HG03469 (cell line): ENCODE measurements around the gene LHPP.

ENCODE experiments used
- ATAC-seq: cut with Tn5 transposase; IDR thresholded peaks from one replicate; pipeline ENCODE4 v1.9.1; 2021; ENCODE audit warnings: mild to moderate bottlenecking, moderate library complexity, moderate number of reproducible peaks; ENCODE audit not compliant: unreplicated experiment

Gene LHPP

DNA sequence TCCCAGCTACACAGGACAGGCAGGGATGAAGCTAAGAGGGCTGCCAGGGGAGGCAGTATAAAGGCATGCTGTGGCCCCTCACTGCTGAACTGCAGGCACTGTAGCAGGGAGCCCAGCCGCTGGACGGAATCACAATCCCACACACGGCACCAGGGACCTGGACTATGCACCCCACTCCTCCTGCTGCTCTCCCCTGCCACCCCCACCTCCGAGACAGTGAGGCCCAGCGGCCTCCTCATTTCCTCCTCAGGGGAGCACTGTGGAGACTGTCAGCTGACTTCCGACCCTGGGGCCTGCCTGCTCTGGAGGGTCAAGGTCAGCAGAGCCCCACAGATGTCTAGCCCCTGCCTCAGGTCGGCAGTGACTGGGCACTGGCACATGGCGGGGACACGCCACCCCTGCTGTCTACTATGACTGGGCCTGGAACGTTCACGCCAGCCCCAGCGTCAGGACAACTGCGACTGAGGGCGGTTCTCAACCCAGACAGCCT lies 189.8 kb downstream of the LHPP start:
- ATAC-seq = no peak

DNA sequence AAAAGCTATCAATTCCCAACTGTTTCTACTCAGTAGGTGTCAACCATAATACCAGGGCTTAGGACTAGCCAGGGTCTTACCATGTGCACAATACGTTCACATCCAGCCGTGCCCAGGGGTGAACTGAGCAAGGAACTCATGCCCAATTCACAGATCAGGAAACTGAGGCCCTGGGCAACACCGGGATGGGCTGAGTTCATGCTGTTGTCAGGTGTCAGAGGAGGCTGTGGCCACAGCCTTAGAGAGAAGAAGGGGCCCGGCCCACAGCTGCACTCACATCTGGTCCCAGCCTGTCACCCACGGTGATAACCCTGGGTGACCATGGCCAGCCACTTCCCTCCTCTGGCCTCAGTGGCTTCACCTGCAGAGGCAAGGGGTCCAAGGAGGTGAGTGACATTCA lies 190.6 kb downstream of the LHPP start:
- no peak for ATAC-seq

DNA sequence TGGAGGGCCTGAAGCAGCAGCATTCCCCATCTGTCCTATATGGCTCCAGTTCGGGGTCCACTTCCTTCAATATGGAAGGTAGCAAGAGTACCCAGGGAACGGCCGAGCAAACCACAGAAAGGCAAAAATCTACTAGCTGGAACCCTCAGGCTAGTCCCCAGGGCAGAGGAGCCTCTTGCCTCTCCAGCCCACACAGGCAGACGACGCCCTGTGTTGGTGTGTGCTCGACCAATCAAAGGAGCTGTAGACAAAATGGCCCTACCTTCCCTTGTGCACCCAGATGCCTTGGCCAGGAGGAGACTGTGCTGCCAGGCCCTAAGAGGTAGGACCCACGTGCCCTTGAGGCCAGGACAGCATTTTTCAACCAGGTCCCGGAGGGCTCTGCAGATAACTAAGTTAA lies 191.1 kb downstream of the LHPP start:
- no peak for ATAC-seq

DNA sequence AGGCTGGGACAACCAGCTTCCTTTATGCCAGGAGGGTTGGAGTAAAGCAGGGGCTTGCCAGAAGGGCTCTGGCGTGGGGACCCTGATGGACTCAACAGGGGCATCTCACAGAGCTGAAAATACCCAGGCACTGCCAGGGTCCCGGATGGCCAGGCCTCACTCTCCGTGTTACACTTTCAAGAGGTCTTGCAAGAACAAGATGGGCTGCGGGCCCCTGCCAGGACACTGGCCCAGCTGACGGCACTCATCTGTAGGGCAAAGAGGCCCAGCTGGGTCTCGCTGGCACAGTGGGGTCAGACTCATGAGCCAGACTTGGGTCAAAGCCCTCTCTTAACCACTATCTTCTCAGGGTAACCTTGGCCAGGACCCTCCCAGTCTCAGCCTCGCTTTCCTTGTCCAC lies 191.7 kb downstream of the LHPP start:
- ATAC-seq = no peak

DNA sequence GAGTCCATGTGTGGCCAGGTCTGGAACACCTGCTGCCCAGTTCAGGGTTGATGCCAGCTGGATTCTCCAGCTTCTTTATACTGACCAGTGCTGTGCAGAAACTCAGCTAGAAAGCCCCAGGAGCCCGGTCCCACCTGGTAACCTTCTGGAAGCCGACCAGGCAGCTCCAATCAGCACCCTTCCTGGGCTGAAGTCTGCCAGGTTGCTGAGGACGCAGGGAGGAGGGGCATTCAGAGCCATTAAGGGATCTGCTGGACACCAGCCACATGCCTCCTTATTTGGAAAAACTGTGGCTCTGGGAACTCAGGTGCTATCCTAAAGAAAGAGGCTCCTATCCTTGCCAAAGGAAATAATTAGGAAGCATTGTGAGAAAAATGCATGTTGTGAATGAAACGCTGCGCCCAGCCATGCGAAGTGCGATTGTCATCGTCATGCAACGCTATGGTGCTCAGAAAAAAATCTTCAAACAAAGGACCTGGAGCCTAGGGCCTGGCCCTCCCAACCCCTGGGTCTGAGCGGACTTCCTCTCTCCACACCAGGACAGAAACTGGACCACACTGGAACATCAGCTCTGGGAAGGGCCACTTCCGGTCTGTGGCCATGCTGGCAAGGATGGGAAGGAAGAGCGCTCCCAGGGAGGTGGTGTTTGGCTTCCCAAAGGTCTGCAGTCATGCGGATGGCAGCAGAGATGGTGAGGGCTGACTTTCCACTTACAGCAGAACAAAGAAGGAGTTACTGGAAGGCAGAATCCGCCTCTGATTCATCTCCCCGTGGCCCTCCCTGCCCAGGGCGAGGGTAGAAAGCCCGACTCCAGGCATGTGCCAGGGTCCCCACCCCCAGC lies 192.4 kb downstream of the LHPP start:
- ATAC-seq = no peak

DNA sequence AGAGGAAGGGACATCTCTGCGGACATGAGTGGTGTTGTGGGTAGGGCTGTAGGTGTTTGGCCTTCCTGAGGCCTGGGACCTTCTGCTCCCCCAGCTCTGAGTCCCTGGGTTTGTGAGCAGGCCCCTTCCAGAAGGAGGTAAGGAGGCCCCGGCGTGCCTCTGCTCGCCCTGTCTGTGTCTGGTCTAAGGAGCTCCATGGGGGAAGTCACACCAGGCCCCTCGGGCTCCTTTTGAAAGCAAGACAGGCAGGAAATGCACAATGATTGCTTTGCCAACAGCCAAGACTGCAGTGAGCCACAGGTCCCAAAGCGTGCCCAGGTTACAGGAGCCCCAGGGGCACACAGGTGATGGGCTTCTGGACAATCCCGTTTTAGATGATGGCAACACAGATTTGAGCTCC lies 193.1 kb downstream of the LHPP start:
- no peak for ATAC-seq

DNA sequence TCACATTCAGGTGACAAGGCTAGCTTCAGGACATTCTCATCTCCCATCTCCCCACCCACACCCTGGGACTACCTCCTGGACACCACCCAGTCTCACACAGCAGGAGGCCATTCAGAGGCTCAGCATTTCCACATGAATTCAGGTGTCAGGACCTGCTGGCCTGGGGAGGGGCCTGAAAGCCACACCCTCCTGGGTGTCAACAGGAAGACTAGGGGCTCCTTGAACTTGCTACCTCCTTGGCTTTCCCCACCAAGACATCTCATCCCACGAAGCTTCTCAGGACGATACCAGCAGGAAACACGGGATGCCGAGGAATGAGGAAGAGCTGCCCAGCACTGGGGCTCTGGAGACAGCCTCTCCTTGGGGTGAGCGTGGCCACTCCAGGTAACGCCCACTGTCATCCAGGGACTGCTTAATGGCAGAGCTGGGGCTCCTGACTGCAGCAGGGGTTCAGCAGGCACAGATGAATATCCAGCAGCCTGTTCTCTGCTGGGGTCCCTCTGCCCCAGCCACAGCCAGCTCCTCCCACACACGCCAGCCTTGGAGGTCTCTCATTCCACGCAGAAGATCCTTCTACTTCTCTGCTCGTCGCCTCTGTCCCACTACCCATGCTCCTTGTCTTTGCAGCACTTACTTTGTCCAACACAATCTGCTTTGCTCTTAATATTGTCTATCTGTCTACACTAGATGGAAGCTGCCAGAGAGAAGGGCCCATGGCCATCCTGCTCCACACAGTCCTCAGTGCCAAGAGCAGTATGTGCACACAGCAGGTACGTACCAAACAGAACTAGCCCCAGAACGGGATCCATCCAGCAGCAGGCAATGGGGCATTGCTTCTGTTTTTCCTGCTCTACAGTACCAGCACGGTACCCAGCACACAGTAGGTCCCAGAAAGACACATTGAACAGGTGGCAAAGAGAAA lies 193.8 kb downstream of the LHPP start:
- ATAC-seq = no peak

DNA sequence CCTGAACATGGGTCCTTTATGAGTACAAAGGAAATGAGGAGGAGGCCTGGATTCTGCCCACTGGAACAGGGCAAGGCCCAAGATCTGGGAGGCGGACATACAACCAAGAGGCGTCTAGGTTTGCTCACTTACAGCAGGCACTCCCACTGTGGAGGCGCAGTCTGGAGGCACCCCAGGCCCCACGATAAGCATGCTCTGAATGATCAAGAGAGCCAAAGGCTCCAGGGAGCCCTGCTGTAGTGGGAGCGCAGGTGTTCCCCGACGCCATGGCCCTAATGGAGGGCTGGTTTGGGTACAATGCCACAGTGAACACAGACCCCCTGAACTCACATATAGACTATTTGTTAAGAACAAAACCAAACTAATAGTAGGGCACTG lies 194.5 kb downstream of the LHPP start:
- ATAC-seq = no peak

DNA sequence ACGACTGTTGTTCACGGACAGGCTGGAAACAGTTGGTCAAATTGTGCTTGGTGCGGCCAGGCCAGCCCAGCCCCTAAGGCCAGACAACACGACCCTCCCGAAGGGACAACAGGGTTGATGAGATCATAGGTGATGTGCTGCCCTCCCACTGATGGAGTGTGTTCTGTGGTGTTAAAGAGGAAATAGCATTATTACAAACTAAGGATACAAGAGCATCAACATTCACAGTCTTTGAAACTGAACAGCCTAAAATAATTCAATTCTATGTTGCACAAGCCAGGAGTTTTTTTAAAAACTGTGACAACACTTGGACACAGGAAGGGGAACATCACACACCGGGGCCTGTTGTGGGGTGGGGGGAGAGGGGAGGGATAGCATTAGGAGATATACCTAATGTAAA lies 194.9 kb downstream of the LHPP start:
- no peak for ATAC-seq

DNA sequence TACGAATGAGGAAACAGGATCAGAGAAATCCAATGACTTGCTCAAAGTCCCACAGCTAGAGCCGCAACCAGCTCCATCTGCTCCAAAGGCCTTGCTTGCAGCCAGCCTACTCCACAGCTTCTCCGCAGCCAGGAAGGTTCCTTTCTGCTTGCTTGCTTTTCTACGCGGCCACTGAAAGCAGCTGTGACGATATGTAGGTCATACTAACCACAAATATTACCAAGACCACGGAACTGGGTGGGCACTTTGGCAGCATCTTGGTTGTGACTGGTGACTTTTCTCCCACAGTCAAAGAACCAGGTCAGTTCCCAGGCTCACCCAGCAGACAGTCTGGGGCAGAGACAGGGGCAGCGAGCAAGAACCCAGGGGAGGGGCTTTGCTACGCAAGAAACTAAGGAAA lies 196.2 kb downstream of the LHPP start:
- no peak for ATAC-seq

DNA sequence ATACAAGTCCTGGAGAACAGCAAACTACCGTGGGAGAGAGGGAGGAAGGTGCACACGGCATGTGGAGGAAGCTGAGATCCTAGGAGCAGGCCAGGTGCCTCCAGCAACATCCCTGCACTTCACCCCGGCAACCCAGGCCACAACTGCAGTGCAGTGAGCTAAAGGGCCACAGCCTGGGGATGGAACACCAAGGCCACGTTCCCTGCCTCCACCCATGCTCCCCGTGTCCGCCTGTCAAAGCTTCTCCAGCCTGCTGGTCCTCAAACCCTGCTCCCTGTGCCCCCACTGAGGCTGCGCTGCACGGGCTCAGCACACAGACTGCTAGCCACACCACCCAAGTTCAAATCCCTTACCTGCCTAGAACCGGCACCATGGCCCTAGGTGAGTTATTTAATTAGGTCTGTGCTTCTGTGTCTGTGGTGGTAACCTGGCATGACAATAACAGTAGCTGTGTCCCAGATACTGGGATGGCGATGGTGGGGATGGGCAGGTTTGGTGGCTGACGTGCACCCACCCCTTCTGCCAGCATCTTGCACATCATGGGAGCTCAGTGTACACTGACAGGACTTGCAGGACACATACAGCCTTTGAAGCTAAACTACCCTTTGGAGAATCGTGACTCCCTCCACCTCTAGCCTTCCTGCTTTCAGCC lies 197.1 kb downstream of the LHPP start:
- ATAC-seq = no peak

DNA sequence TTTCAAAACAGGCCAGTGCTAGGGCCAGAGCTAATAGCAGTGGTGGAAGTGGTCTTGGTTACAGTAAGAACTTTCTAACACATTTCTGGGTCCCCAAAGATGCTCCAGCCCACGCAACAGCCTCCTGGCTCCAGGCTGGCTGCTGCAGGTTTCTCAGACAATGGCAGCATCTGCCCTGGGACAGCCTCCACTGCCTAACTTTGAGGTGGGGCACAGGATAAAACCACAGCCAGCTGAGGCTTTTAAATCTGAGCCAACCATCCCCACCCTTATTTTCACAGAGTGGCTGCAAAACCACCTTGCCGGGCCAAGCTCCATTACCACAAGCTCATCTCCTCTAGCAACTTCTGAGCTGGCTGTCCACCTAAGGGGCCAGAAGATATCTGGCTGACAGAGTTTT lies 197.8 kb downstream of the LHPP start:
- ATAC-seq = no peak

DNA sequence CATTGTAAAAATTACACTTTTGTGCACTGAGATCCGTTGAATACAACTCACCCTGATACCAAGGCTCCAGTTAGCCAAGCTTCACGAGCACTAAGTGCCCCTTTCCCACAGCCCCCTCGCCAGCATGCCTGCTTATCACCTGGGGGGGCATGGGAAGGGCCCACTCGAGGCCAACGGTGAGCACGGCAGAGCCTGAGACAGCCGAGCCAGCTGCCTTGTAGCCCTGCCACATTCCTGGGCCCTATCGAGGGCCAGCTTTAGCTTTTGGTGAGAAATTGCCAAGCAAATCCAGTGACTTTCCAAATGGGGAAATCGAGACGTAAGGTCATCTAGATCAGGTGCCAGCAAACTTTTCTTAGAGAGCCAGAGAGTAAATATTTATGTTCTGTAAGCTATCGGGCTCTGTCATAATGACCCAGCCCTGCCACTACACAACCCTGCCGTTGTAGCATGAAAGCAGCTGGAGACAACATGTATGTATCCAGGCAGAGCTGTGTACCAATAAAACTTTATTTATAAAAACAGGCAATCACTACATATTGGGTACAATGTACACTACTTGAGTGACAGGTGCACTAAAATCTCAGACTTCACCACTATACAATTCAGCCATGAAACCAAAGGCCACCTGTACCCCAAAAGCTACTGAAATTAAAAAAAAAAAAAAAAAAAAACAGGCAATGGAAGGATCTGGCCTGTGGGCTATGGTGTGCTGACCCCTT lies 198.9 kb downstream of the LHPP start:
- ATAC-seq = no peak

DNA sequence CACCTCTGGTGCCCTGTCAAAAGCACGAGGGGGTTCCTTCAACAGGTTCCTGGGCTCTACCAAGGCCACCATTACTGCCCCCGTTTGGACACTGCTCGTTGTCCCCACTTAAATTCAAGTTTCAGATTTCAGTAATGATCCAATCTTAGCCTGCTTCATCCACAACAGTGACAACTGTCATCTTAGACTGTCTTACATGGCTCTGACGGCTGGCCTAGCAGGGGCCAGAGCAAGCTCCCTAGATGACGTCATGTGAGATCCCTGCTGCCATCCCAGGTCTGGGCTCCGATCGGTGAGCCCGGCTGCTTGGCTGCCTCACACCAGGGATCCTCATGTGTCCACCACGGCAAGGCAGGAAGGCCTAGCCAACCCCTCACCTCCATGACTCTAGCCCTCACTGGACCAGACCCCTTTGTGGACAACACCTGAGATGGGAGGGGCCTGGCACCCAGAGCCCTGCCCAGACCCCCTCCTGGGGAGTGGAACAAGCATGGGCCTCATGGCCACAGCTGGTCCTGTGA lies 200.1 kb downstream of the LHPP start:
- no peak for ATAC-seq

DNA sequence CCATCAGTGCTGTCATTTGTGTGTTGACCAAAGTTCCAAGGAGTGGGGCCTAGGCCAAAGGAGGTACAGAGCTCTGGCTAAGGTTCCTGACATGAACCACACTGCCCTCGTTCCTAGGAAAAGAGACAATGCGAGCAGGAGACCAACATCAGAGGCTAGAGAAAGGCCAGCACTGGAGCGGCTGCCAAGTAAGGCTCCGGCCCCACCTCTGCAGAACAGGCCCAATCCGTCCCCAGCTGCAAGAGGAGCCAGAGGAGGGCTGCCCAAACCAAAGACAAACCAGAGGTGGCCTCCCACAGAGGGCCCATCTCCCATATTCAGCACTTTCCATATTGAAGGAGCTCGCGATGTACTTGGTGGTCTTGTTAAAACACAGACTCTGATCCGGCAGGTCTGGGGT lies 201.6 kb downstream of the LHPP start:
- ATAC-seq = no peak
